K562 (cell line): ENCODE measurements around the gene SRD5A1. TPM values are rescaled to one million over a fixed set of nuclear protein-coding genes. Genes with fewer than 3 reads are reported as not detected.

ENCODE experiments used
- ATAC-seq: fragments of 200-7000 bp; cut with Tn5 transposase; 3 replicates; pipeline ENCODE4 v1.9.1; 2020; ENCODE audit warnings: moderate library complexity
- BruUV-seq: library from RNA; stranded (reverse); fragments of 400-500 nt; replicated peaks from 2 replicates; lab custom pipeline; 2021; lab: Mats Ljungman, UMichigan
- CTCF ChIA-PET: fragments of 300-600 bp; formaldehyde crosslinking; extraction: SDS; loops from one replicate; lab custom pipeline; 2021; ENCODE audit warnings: low intra/inter-chr PET ratio; lab: Yijun Ruan, JAX
- POLR2A ChIA-PET: fragments of 300-600, 350-650 bp; sonication (Branson Sonifier 250); formaldehyde crosslinking; extraction: SDS; loops from one replicate; lab custom pipeline; 2021; ENCODE audit warnings: antibody characterized with exemption, inconsistent platforms; lab: Yijun Ruan, JAX
- DNase-seq, 4 experiments: peaks; one replicate each; pipeline versions ENCODE4 v3.0.0 to v3.0.0-alpha.2; 2011 to 2018; ENCODE audit warnings: low spot score in 3 of 4, mixed read lengths in 3 of 4; ENCODE audit errors: extremely low read depth in 1 of 4
- FAIRE-seq: peaks from 2 replicates; lab custom pipeline; 2011; peaks lifted over from hg19 to GRCh38; lab: Jason Lieb, UNC
- H2AFZ ChIP-seq: 2 replicates; pipeline ENCODE4 v1.6.0; 2011; ENCODE audit warnings: low read depth, low read length, control low read depth, inconsistent platforms
- H3K27ac ChIP-seq: fragments of 200-600 bp; 3 replicates; pipeline ENCODE4 v1.8.0; 2011; ENCODE audit warnings: low read depth, mild to moderate bottlenecking, control low read depth, inconsistent platforms, low read length, moderate library complexity, mixed read lengths; ENCODE audit errors: extremely low read depth
- H3K27me3 ChIP-seq, 2 experiments: fragments of 300-600 bp in 1 of 2; 2 replicates in 1 of 2; 3 replicates in 1 of 2; pipeline versions ENCODE4 v1.6.0 to v1.8.0; 2011; ENCODE audit warnings: inconsistent platforms in 2 of 2, low read length in 2 of 2, mild to moderate bottlenecking in 1 of 2, mixed read lengths in 1 of 2, moderate library complexity in 1 of 2; ENCODE audit not compliant: control insufficient read depth in 2 of 2, insufficient read depth in 2 of 2
- H3K36me3 ChIP-seq: fragments of 300-600 bp; 3 replicates; pipeline ENCODE4 v1.8.0; 2011; ENCODE audit warnings: mild to moderate bottlenecking, low read length, inconsistent platforms; ENCODE audit not compliant: control insufficient read depth, insufficient read depth
- H3K4me1 ChIP-seq, 2 experiments: fragments of 200-600 bp in 1 of 2; replicated peaks in 1 of 2; 2 replicates in 1 of 2; 3 replicates in 1 of 2; pipeline versions ENCODE4 v1.5.1 to v1.8.0; 2011; ENCODE audit warnings: inconsistent platforms in 2 of 2, low read length in 2 of 2, mild to moderate bottlenecking in 1 of 2, mixed read lengths in 1 of 2, moderate library complexity in 1 of 2; ENCODE audit not compliant: control insufficient read depth in 2 of 2, insufficient read depth in 2 of 2
- H3K4me2 ChIP-seq: 2 replicates; pipeline ENCODE4 v1.6.1; 2011; ENCODE audit warnings: low read length, control low read depth, inconsistent platforms, mixed read lengths; ENCODE audit not compliant: insufficient read depth
- H3K4me3 ChIP-seq: fragments of 200-600 bp; sonication (generic), shearing (Covaris generic); 2 replicates; pipeline ENCODE4 v1.5.1; 2016; ENCODE audit warnings: control low read depth, inconsistent platforms
- H3K79me2 ChIP-seq: fragments of 200-600 bp; 3 replicates; pipeline ENCODE4 v1.8.0; 2011; ENCODE audit warnings: low read length, inconsistent platforms; ENCODE audit not compliant: control insufficient read depth, insufficient read depth
- H3K9ac ChIP-seq, 2 experiments: 2 replicates each; pipeline versions ENCODE4 v1.6.0 to v1.6.1; 2011; ENCODE audit warnings: low read depth in 2 of 2, low read length in 2 of 2, control low read depth in 1 of 2, inconsistent platforms in 1 of 2, mild to moderate bottlenecking in 1 of 2, mixed read lengths in 1 of 2; ENCODE audit not compliant: insufficient read depth in 1 of 2
- H3K9me1 ChIP-seq: one replicate; pipeline ENCODE4 v1.6.0; 2011; ENCODE audit warnings: inconsistent platforms, mild to moderate bottlenecking, low read length, moderate library complexity; ENCODE audit not compliant: control insufficient read depth, insufficient read depth
- H3K9me3 ChIP-seq: replicated peaks from 2 replicates; pipeline ENCODE4 v1.5.1; 2011; ENCODE audit warnings: low read depth, low read length, inconsistent platforms; ENCODE audit not compliant: control insufficient read depth, insufficient read depth
- H4K20me1 ChIP-seq: replicated peaks from 2 replicates; pipeline ENCODE4 v1.6.1; 2011; ENCODE audit warnings: low read length, inconsistent platforms, mixed read lengths; ENCODE audit not compliant: control insufficient read depth, insufficient read depth
- MYBL2 ChIP-seq, 2 experiments: fragments of 450-650 bp in 1 of 2; sonication (generic) in 1 of 2; formaldehyde crosslinking in 1 of 2; IDR thresholded peaks; 2 replicates each; pipeline versions ENCODE4 v1.6.1 to v1.8.1; 2017 to 2022; ENCODE audit warnings: borderline replicate concordance in 1 of 2, inconsistent platforms in 1 of 2, low read depth in 1 of 2, mild to moderate bottlenecking in 1 of 2, missing genetic modification reagents in 1 of 2, moderate library complexity in 1 of 2
- RB1 ChIP-seq: fragments of 450-650 bp; IDR thresholded peaks from 2 replicates; pipeline ENCODE4 v1.6.1; 2017; ENCODE audit warnings: low read depth, mild to moderate bottlenecking
- STAT5A ChIP-seq: IDR thresholded peaks from 2 replicates; pipeline ENCODE4 v1.6.1; 2012; ENCODE audit warnings: low read length, inconsistent platforms, borderline replicate concordance
- YY1 ChIP-seq, 3 experiments: IDR thresholded peaks; 2 replicates each; pipeline ENCODE4 v1.6.1; 2011; ENCODE audit warnings: low read length in 2 of 3, mild to moderate bottlenecking in 2 of 3, moderate library complexity in 2 of 3, borderline replicate concordance in 1 of 3, control low read depth in 1 of 3, low read depth in 1 of 3; ENCODE audit not compliant: insufficient read depth in 3 of 3, insufficient replicate concordance in 2 of 3, control insufficient read depth in 1 of 3, insufficient read length in 1 of 3; ENCODE audit errors: extremely low read depth in 1 of 3
- ZBTB7A ChIP-seq: IDR thresholded peaks from 2 replicates; pipeline ENCODE4 v1.6.1; 2011; ENCODE audit warnings: low read depth, mild to moderate bottlenecking, low read length, moderate library complexity, borderline replicate concordance; ENCODE audit not compliant: control insufficient read depth
- WGBS: fragments of 100-300 bp; shearing (Covaris generic); methylation state at CpG from one replicate; pipeline ENCODE4 v1.1.6; 2016; ENCODE audit warnings: low coverage, mixed read lengths; ENCODE audit not compliant: insufficient coverage; ENCODE audit errors: missing lambda C conversion rate; 5-methylcytosine and 5-hydroxymethylcytosine counted together
- in situ Hi-C: fragments of 300-500 bp; cut with MboI; formaldehyde crosslinking; loops from 4 replicates; pipeline ENCODE4 v1.15.0; 2018; ENCODE audit warnings: inconsistent platforms, mixed read lengths
- intact Hi-C: fragments of 100-400 bp; cut with micrococcal nuclease; formaldehyde crosslinking; loops from 2 replicates; pipeline ENCODE4 v1.14.2; 2022
- polyA plus RNA-seq, 8 experiments: library from polyadenylated mRNA; depleted of rRNA in 4 of 8; stranded (reverse) in 5 of 8; unstranded in 3 of 8; fragments of >200 nt; fragmentation: Nextera tagmentation in 2 of 8; fragmentation: Illumina TruSeq in 1 of 8; extraction: Ambion mirVana in 2 of 8; extraction: Trizol in 1 of 8; gene quantifications; 2 replicates each; pipeline versions ENCODE4 v1.2.1 to v1.2.3, GENCODE V29; 2011 to 2014; ENCODE audit warnings: inconsistent platforms in 1 of 8, missing spikeins in 1 of 8
- total RNA-seq, 7 experiments: library from RNA; depleted of rRNA in 6 of 7; stranded (reverse); fragments of >200 nt in 6 of 7; fragmentation: Illumina TruSeq in 2 of 7; extraction: Trizol in 2 of 7; gene quantifications; 2 replicates each; pipeline versions ENCODE4 v1.2.1 to v1.2.3, GENCODE V29; 2011 to 2021; ENCODE audit warnings: low replicate concordance in 1 of 7

The SRD5A1 gene
- total and polyA plus RNA-seq, 9 of the 15 experiments (the other 6 are each of a cell fraction or from before 2014, with no cell fraction given): 1.3 to 22.6 (median 8.1) TPM

- in situ Hi-C loops: no loop called here
These were observed 15.9 kb downstream of the SRD5A1 start for GRCh38 chr5:6649186-6649585.

GRCh38 chr5:6649681-6650080, 16.4 kb downstream of the SRD5A1 start:
- Histone ChIP-seq H3K9ac (peak overlapping the region in 1 of 2 experiments; percentile 58; a peak in 2 of 4 replicates), H3K9me1 (peaks cover 3% of the 10 kb centered on the region), H4K20me1 (no peaks in the 10 kb centered on the region; the same call in 1 of the 2 replicates), H3K27me3 (no peaks in the 10 kb centered on the region), H3K27ac (peak overlapping the region; percentile 3; the same call in 2 of the 3 replicates), H3K4me3 (no peak overlapping the region), H3K4me2 (peak overlapping the region; percentile 50), H3K36me3 (peaks cover 12% of the 10 kb centered on the region; the same call in 2 of the 3 replicates), H2AFZ (peak overlapping the region; percentile 43; the same call in 1 of the 2 replicates), H3K79me2 (peaks cover 3% of the 10 kb centered on the region; the same call in 2 of the 3 replicates), H3K4me1 (peaks cover 10 to 11% of the 10 kb centered on the region in 2 experiments), H3K9me3 (no peaks in the 10 kb centered on the region)
- FAIRE-seq: no peak
- 66% methylated on average over 9 of the region's 9 CpGs for WGBS
- no peak for ATAC-seq
- no TSS peak for BruUV-seq
- DNase-seq: no peak
- TF ChIP-seq YY1 (IDR thresholded peaks at IDR 0.05; ENCODE audit: borderline replicate concordance in 1 of 3, control insufficient read depth in 1 of 3, extremely low read depth in 1 of 3, insufficient read depth in 3 of 3, insufficient read length in 1 of 3, insufficient replicate concordance in 2 of 3, low read depth in 1 of 3, low read length in 2 of 3): peak in 1 of 3 experiments; percentile 46
- TF ChIP-seq RB1: no peak
- TF ChIP-seq STAT5A: no peak
- intact Hi-C loops (no loop called here), in situ Hi-C loops (no loop called here)
- POLR2A ChIA-PET: interaction anchor here (0.7 to 1.2 kb wide), 3 partner anchors 14 to 25 kb away, joined by 3 to 4 read pairs (median 3); no protein-coding TSS in a partner anchor
- CTCF ChIA-PET: interaction anchor here (0.6 kb wide), 1 partner anchor 82 kb away, joined by 5 read pairs; no protein-coding TSS in a partner anchor

More at GRCh38 chr5:6649186-6649585, 15.9 kb downstream of the SRD5A1 start:
- peak overlapping the region; percentile 43 for H2AFZ ChIP-seq
- peaks cover 10 to 11% of the 10 kb centered on the region in 2 experiments for H3K4me1 ChIP-seq
- DNase-seq (peak in 1 of 4 experiments; percentile 49), FAIRE-seq (no peak), ATAC-seq (peak; percentile 80)
- H3K4me2 ChIP-seq: peak overlapping the region; percentile 50
- H3K27me3 ChIP-seq: no peaks in the 10 kb centered on the region
- ChIA-PET CTCF (no interaction called here), POLR2A (interaction anchor here (0.7 to 1.2 kb wide), 3 partner anchors 14 to 24 kb away, joined by 3 to 4 read pairs (median 3); no protein-coding TSS in a partner anchor)
- peaks cover 3% of the 10 kb centered on the region; the same call in 2 of the 3 replicates for H3K79me2 ChIP-seq
- peak overlapping the region; percentile 3; the same call in 2 of the 3 replicates for H3K27ac ChIP-seq
- WGBS: 33% methylated on average over 10 of the region's 10 CpGs
- no peak overlapping the region for H3K4me3 ChIP-seq
- TF ChIP-seq ZBTB7A (0 out of 2 replicates have a peak, but pooled peaks have one; percentile 26), MYBL2 (IDR thresholded peaks at IDR 0.05; ENCODE audit: low read depth) (no peak), MYBL2 (CRISPR knock-in tag; IDR thresholded peaks at IDR 0.05; ENCODE audit: borderline replicate concordance) (no peak)
- intact Hi-C loops: no loop called here
- H3K36me3 ChIP-seq: peaks cover 15% of the 10 kb centered on the region; the same call in 2 of the 3 replicates
- no peaks in the 10 kb centered on the region for H3K9me3 ChIP-seq
- no TSS peak for BruUV-seq
- peaks cover 2% of the 10 kb centered on the region; the same call in 1 of the 2 replicates for H4K20me1 ChIP-seq
- peak overlapping the region in 1 of 2 experiments; percentile 58; a peak in 2 of 4 replicates for H3K9ac ChIP-seq
- peaks cover 6% of the 10 kb centered on the region for H3K9me1 ChIP-seq
